ENCODE measurements around the gene ARSG. TPM values are rescaled to one million over a fixed set of nuclear protein-coding genes. Genes with fewer than 3 reads are reported as not detected.

The ARSG gene
- total RNA-seq, 6 donors from 2014 or later: 3.6 to 16.8 (median 7.7) TPM

GRCh38 chr17:68431045-68431608 lies 139.8 kb downstream of the ARSG start:
- DNase-seq (no peak), ATAC-seq (ENCODE audit: low FRiP score in 2 of 2) (no peak)
- Histone ChIP-seq H3K4me3 (no peak overlapping the region), H3K4me1 (peaks cover 0 to 4% (median 1%) of the 10 kb centered on the region in 4 donors), H3K36me3 (peaks cover 49 to 100% (median 94%) of the 10 kb centered on the region in 4 donors), H3K27ac (no peak overlapping the region), H3K9me3 (no peaks in the 10 kb centered on the region), H3K27me3 (no peaks in the 10 kb centered on the region)
- TF ChIP-seq POLR2AphosphoS5 (IDR thresholded peaks at IDR 0.05) (no peak), EP300 (IDR thresholded peaks at IDR 0.05) (no peak), POLR2A (IDR thresholded peaks at IDR 0.05) (no peak), CTCF (IDR thresholded peaks at IDR 0.05) (no peak)
- 85 to 92% methylated on average over 12 to 13 of the region's 13 CpGs for WGBS, 2 donors

GRCh38 chr17:68431661-68432071 lies 140.4 kb downstream of the ARSG start:
- no peak for TF ChIP-seq POLR2AphosphoS5 (IDR thresholded peaks at IDR 0.05)
- TF ChIP-seq EP300 (IDR thresholded peaks at IDR 0.05): no peak
- no peak for TF ChIP-seq POLR2A (IDR thresholded peaks at IDR 0.05)
- no peak for TF ChIP-seq CTCF (IDR thresholded peaks at IDR 0.05)
- DNase-seq: no peak
- H3K36me3 ChIP-seq: peaks cover 47 to 97% (median 88%) of the 10 kb centered on the region in 4 donors

GRCh38 chr17:68432086-68432864 lies 141.0 kb downstream of the ARSG start:
- DNase-seq (no peak), ATAC-seq (ENCODE audit: low FRiP score in 2 of 2) (no peak)
- H3K27me3 ChIP-seq: no peaks in the 10 kb centered on the region

More at GRCh38 chr17:68431661-68432071, 140.4 kb downstream of the ARSG start:
- 76 to 82% methylated on average over 15 of the region's 15 CpGs for WGBS, 2 donors
- H3K27ac ChIP-seq: no peak overlapping the region
- H3K4me1 ChIP-seq: peaks cover 0 to 10% (median 7%) of the 10 kb centered on the region in 4 donors
- no peak overlapping the region for H3K4me3 ChIP-seq
- no peak for ATAC-seq (ENCODE audit: low FRiP score in 2 of 2)
- H3K9me3 ChIP-seq: no peaks in the 10 kb centered on the region
- H3K27me3 ChIP-seq: no peaks in the 10 kb centered on the region

GRCh38 chr17:68433211-68433610 lies 141.9 kb downstream of the ARSG start:
- Histone ChIP-seq H3K9me3 (no peaks in the 10 kb centered on the region), H3K27ac (no peak overlapping the region), H3K4me3 (no peak overlapping the region), H3K27me3 (no peaks in the 10 kb centered on the region), H3K36me3 (peaks cover 43 to 82% (median 74%) of the 10 kb centered on the region in 4 donors), H3K4me1 (peaks cover 9 to 24% (median 21%) of the 10 kb centered on the region in 4 donors)
- ATAC-seq (ENCODE audit: low FRiP score in 2 of 2) (no peak), DNase-seq (no peak)
- TF ChIP-seq EP300 (IDR thresholded peaks at IDR 0.05): no peak
- TF ChIP-seq POLR2AphosphoS5 (IDR thresholded peaks at IDR 0.05): no peak
- TF ChIP-seq CTCF (IDR thresholded peaks at IDR 0.05): no peak
- TF ChIP-seq POLR2A (IDR thresholded peaks at IDR 0.05): no peak
- 94 to 96% methylated on average over 9 of the region's 9 CpGs for WGBS, 2 donors

More at GRCh38 chr17:68432086-68432864, 141.0 kb downstream of the ARSG start:
- Histone ChIP-seq H3K27ac (no peak overlapping the region), H3K9me3 (no peaks in the 10 kb centered on the region), H3K4me3 (no peak overlapping the region), H3K4me1 (peaks cover 3 to 16% (median 12%) of the 10 kb centered on the region in 4 donors), H3K36me3 (peaks cover 43 to 91% (median 83%) of the 10 kb centered on the region in 4 donors)
- 94% methylated on average over 14 of the region's 14 CpGs for WGBS, 2 donors
- no peak for TF ChIP-seq CTCF (IDR thresholded peaks at IDR 0.05)
- TF ChIP-seq POLR2AphosphoS5 (IDR thresholded peaks at IDR 0.05): no peak
- no peak for TF ChIP-seq POLR2A (IDR thresholded peaks at IDR 0.05)
- no peak for TF ChIP-seq EP300 (IDR thresholded peaks at IDR 0.05)
